HepG2 (cell line): ENCODE measurements around the gene NEURL3. TPM values are rescaled to one million over a fixed set of nuclear protein-coding genes. Genes with fewer than 3 reads are reported as not detected.

Experiments used
- AGO2 ChIP-seq: fragments of 200-400 bp; formaldehyde crosslinking; optimal IDR thresholded peaks from 2 replicates; pipeline ENCODE3; 2017; ENCODE audit warnings: mild to moderate bottlenecking, low read depth, low read length, moderate library complexity
- polyA plus RNA-seq, 8 experiments: library from polyadenylated mRNA; depleted of rRNA in 3 of 8; stranded (reverse) in 7 of 8; unstranded in 1 of 8; fragments of >200 nt; fragmentation: Illumina TruSeq in 4 of 8; extraction: Trizol in 4 of 8; gene quantifications; 2 replicates each; pipeline versions ENCODE4 v1.2.1 to v1.2.3, GENCODE V29; 2011 to 2016; ENCODE audit warnings: low read depth in 4 of 8, missing spikeins in 1 of 8, mixed read lengths in 1 of 8; ENCODE audit not compliant: insufficient read depth in 1 of 8
- total RNA-seq, 5 experiments: library from RNA; depleted of rRNA; stranded (reverse); fragments of >200 nt; fragmentation: Illumina TruSeq; extraction: Trizol; gene quantifications; 2 replicates each; pipeline ENCODE4 v1.2.3, GENCODE V29; 2016; ENCODE audit warnings: low read depth in 1 of 5
- TF ChIP-seq, protein P1 (sequence below): sonication (generic); formaldehyde crosslinking; IDR thresholded peaks from 2 replicates; pipeline ENCODE4 v1.4.0; 2020; ENCODE audit warnings: mild to moderate bottlenecking, missing genetic modification reagents, borderline replicate concordance
- TF ChIP-seq, protein P2 (sequence below): sonication (generic); formaldehyde crosslinking; IDR thresholded peaks from 2 replicates; pipeline ENCODE4 v1.5.0; 2020; ENCODE audit warnings: missing genetic modification reagents, mild to moderate bottlenecking, borderline replicate concordance
- TF ChIP-seq, protein P3 (sequence below): sonication (generic); formaldehyde crosslinking; IDR thresholded peaks from 2 replicates; pipeline ENCODE4 v1.5.1; 2020; ENCODE audit warnings: missing genetic modification reagents, mild to moderate bottlenecking, borderline replicate concordance
- TF ChIP-seq, protein P4 (sequence below): sonication (generic); formaldehyde crosslinking; IDR thresholded peaks from 2 replicates; pipeline ENCODE4 v1.9.0; 2021; ENCODE audit warnings: missing genetic modification reagents, mild to moderate bottlenecking, borderline replicate concordance
- TF ChIP-seq, protein P5 (sequence below): IDR thresholded peaks from 2 replicates; pipeline ENCODE4 v1.6.1; 2016; ENCODE audit warnings: low read depth, borderline replicate concordance
- TF ChIP-seq, protein P6 (sequence below): sonication (generic); formaldehyde crosslinking; IDR thresholded peaks from 2 replicates; pipeline ENCODE4 v1.4.0; 2020; ENCODE audit warnings: mild to moderate bottlenecking, missing genetic modification reagents

NEURL3 gene
- total and polyA plus RNA-seq, 2 of the 13 experiments (the other 11 are each of a cell fraction or from before 2014, with no cell fraction given): 0.16 to 1.2 TPM

DNA sequence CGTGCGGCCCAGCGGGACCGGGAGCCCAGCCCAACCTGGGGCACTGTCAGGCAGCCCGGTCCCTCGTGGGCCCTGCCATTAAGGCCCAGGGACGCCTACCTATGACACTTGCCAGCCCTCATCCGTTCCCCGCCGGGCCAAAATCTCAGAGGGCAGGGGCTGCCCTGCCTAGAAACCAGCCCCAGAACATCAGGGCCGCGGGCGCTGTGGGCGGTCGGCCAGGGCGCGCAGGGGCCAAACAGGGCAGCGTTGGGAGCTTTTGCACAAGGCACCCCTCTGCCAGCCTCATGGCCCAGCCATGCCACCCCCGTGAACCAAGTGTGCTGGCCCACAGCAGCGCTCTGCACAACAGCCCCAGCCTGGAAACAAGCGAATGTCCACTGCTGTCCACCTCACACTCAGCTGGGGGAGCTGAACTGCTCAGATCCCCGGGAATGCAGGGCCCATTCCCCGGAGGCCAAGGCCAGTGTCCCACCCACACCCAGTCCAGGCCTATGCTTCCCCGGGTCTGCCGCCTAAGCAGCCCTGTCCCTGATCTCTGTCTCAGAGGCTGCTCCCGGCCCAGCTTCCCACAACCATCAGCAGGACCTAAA is 3.5 kb upstream of the NEURL3 start (continued):
- TF ChIP-seq, protein P1, sequence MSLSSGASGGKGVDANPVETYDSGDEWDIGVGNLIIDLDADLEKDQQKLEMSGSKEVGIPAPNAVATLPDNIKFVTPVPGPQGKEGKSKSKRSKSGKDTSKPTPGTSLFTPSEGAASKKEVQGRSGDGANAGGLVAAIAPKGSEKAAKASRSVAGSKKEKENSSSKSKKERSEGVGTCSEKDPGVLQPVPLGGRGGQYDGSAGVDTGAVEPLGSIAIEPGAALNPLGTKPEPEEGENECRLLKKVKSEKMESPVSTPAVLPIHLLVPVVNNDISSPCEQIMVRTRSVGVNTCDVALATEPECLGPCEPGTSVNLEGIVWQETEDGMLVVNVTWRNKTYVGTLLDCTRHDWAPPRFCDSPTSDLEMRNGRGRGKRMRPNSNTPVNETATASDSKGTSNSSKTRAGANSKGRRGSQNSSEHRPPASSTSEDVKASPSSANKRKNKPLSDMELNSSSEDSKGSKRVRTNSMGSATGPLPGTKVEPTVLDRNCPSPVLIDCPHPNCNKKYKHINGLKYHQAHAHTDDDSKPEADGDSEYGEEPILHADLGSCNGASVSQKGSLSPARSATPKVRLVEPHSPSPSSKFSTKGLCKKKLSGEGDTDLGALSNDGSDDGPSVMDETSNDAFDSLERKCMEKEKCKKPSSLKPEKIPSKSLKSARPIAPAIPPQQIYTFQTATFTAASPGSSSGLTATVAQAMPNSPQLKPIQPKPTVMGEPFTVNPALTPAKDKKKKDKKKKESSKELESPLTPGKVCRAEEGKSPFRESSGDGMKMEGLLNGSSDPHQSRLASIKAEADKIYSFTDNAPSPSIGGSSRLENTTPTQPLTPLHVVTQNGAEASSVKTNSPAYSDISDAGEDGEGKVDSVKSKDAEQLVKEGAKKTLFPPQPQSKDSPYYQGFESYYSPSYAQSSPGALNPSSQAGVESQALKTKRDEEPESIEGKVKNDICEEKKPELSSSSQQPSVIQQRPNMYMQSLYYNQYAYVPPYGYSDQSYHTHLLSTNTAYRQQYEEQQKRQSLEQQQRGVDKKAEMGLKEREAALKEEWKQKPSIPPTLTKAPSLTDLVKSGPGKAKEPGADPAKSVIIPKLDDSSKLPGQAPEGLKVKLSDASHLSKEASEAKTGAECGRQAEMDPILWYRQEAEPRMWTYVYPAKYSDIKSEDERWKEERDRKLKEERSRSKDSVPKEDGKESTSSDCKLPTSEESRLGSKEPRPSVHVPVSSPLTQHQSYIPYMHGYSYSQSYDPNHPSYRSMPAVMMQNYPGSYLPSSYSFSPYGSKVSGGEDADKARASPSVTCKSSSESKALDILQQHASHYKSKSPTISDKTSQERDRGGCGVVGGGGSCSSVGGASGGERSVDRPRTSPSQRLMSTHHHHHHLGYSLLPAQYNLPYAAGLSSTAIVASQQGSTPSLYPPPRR: 0 out of 2 replicates have a peak, but pooled peaks have one; percentile 13
- TF ChIP-seq, protein P2, sequence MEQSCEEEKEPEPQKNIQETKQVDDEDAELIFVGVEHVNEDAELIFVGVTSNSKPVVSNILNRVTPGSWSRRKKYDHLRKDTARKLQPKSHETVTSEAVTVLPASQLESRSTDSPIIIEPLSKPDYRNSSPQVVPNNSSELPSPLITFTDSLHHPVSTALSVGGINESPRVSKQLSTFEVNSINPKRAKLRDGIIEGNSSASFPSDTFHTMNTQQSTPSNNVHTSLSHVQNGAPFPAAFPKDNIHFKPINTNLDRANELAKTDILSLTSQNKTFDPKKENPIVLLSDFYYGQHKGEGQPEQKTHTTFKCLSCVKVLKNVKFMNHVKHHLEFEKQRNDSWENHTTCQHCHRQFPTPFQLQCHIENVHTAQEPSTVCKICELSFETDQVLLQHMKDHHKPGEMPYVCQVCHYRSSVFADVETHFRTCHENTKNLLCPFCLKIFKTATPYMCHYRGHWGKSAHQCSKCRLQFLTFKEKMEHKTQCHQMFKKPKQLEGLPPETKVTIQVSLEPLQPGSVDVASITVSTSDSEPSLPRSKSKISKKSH (CRISPR knock-in tag): no peak
- TF ChIP-seq, protein P3, sequence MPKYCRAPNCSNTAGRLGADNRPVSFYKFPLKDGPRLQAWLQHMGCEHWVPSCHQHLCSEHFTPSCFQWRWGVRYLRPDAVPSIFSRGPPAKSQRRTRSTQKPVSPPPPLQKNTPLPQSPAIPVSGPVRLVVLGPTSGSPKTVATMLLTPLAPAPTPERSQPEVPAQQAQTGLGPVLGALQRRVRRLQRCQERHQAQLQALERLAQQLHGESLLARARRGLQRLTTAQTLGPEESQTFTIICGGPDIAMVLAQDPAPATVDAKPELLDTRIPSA (CRISPR knock-in tag): no peak; the same call in 1 of the 2 replicates
- TF ChIP-seq, protein P4, sequence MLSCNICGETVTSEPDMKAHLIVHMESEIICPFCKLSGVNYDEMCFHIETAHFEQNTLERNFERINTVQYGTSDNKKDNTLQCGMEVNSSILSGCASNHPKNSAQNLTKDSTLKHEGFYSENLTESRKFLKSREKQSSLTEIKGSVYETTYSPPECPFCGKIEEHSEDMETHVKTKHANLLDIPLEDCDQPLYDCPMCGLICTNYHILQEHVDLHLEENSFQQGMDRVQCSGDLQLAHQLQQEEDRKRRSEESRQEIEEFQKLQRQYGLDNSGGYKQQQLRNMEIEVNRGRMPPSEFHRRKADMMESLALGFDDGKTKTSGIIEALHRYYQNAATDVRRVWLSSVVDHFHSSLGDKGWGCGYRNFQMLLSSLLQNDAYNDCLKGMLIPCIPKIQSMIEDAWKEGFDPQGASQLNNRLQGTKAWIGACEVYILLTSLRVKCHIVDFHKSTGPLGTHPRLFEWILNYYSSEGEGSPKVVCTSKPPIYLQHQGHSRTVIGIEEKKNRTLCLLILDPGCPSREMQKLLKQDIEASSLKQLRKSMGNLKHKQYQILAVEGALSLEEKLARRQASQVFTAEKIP: no peak
- TF ChIP-seq AGO2: peak; percentile 27
- TF ChIP-seq, protein P5, sequence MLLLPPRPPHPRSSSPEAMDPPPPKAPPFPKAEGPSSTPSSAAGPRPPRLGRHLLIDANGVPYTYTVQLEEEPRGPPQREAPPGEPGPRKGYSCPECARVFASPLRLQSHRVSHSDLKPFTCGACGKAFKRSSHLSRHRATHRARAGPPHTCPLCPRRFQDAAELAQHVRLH: no peak
- TF ChIP-seq, protein P6, sequence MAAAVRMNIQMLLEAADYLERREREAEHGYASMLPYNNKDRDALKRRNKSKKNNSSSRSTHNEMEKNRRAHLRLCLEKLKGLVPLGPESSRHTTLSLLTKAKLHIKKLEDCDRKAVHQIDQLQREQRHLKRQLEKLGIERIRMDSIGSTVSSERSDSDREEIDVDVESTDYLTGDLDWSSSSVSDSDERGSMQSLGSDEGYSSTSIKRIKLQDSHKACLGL (CRISPR knock-in tag): 0 out of 2 replicates have a peak, but pooled peaks have one; percentile 10
